HepG2 (cell line): ENCODE data around the gene NAA38. TPM values are rescaled to one million over a fixed set of nuclear protein-coding genes. Genes with fewer than 3 reads are reported as not detected.

Experiments
- CHD4 ChIP-seq: fragments of 200-600 bp; sonication (generic); IDR thresholded peaks from 2 replicates; pipeline ENCODE4 v1.7.0; 2017; ENCODE audit warnings: mild to moderate bottlenecking, low read length, borderline replicate concordance
- EP300 ChIP-seq, 3 experiments: sonication (generic) in 1 of 3; formaldehyde crosslinking in 1 of 3; IDR thresholded peaks; 2 replicates each; pipeline versions ENCODE4 v1.5.1 to v1.6.1; 2011 to 2020; ENCODE audit warnings: low read depth in 2 of 3, low read length in 2 of 3, borderline replicate concordance in 1 of 3, improper control_type of control experiment in 1 of 3, mild to moderate bottlenecking in 1 of 3, missing genetic modification reagents in 1 of 3, moderate library complexity in 1 of 3
- GATAD2A ChIP-seq: IDR thresholded peaks from 2 replicates; pipeline ENCODE4 v1.6.1; 2016
- HNRNPH1 ChIP-seq: fragments of 200-400 bp; formaldehyde crosslinking; optimal IDR thresholded peaks from 2 replicates; pipeline ENCODE3; 2017; ENCODE audit warnings: mild to moderate bottlenecking, low read depth, low read length
- KDM4B ChIP-seq: sonication (generic); formaldehyde crosslinking; IDR thresholded peaks from 2 replicates; pipeline ENCODE4 v1.4.0; 2020; ENCODE audit warnings: missing genetic modification reagents
- KDM5A ChIP-seq: fragments of 200-600 bp; sonication (generic); IDR thresholded peaks from 2 replicates; pipeline ENCODE4 v1.7.0; 2018; ENCODE audit warnings: antibody characterized with exemption, mild to moderate bottlenecking, low read length, borderline replicate concordance
- MED1 ChIP-seq: sonication (generic); formaldehyde crosslinking; IDR thresholded peaks from 2 replicates; pipeline ENCODE4 v1.4.0; 2020; ENCODE audit warnings: missing genetic modification reagents
- NFYC ChIP-seq: IDR thresholded peaks from 2 replicates; pipeline ENCODE4 v1.6.1; 2016; ENCODE audit warnings: missing genetic modification reagents, missing compliant biosample characterization
- NKX3-1 ChIP-seq: sonication (generic); formaldehyde crosslinking; IDR thresholded peaks from 2 replicates; pipeline ENCODE4 v1.5.0; 2020; ENCODE audit warnings: missing genetic modification reagents
- SMARCE1 ChIP-seq: fragments of 450-650 bp; IDR thresholded peaks from 2 replicates; pipeline ENCODE4 v1.6.1; 2017; ENCODE audit warnings: borderline replicate concordance
- ZBTB40 ChIP-seq, 2 experiments: fragments of 450-650 bp in 1 of 2; sonication (generic) in 1 of 2; formaldehyde crosslinking in 1 of 2; IDR thresholded peaks; 2 replicates each; pipeline versions ENCODE4 v1.6.1 to v1.8.0; 2016 to 2022; ENCODE audit warnings: antibody characterized with exemption in 1 of 2, mild to moderate bottlenecking in 1 of 2, missing genetic modification reagents in 1 of 2
- ZFP90 ChIP-seq: sonication (generic); formaldehyde crosslinking; IDR thresholded peaks from 2 replicates; pipeline ENCODE4 v1.8.0; 2022; ENCODE audit warnings: missing genetic modification reagents, mild to moderate bottlenecking, inconsistent platforms, borderline replicate concordance
- ZFY ChIP-seq: sonication (generic); formaldehyde crosslinking; IDR thresholded peaks from 2 replicates; pipeline ENCODE4 v1.4.0; 2020; ENCODE audit warnings: missing genetic modification reagents
- ZNF225 ChIP-seq: sonication (generic); formaldehyde crosslinking; IDR thresholded peaks from 2 replicates; pipeline ENCODE4 v1.4.0; 2020; ENCODE audit warnings: mild to moderate bottlenecking, missing genetic modification reagents
- ZNF251 ChIP-seq: sonication (generic); formaldehyde crosslinking; IDR thresholded peaks from 2 replicates; pipeline ENCODE4 v1.9.0; 2021; ENCODE audit warnings: mild to moderate bottlenecking, missing genetic modification reagents
- ZNF280D ChIP-seq: sonication (generic); formaldehyde crosslinking; IDR thresholded peaks from 2 replicates; pipeline ENCODE4 v1.5.1; 2020; ENCODE audit warnings: mild to moderate bottlenecking, missing genetic modification reagents
- ZNF841 ChIP-seq: sonication (generic); formaldehyde crosslinking; IDR thresholded peaks from 2 replicates; pipeline ENCODE4 v1.8.1; 2023; ENCODE audit warnings: missing genetic modification reagents, borderline replicate concordance
- polyA plus RNA-seq, 8 experiments: library from polyadenylated mRNA; depleted of rRNA in 3 of 8; stranded (reverse) in 7 of 8; unstranded in 1 of 8; fragments of >200 nt; fragmentation: Illumina TruSeq in 4 of 8; extraction: Trizol in 4 of 8; gene quantifications; 2 replicates each; pipeline versions ENCODE4 v1.2.1 to v1.2.3, GENCODE V29; 2011 to 2016; ENCODE audit warnings: low read depth in 4 of 8, missing spikeins in 1 of 8, mixed read lengths in 1 of 8; ENCODE audit not compliant: insufficient read depth in 1 of 8
- total RNA-seq, 5 experiments: library from RNA; depleted of rRNA; stranded (reverse); fragments of >200 nt; fragmentation: Illumina TruSeq; extraction: Trizol; gene quantifications; 2 replicates each; pipeline ENCODE4 v1.2.3, GENCODE V29; 2016; ENCODE audit warnings: low read depth in 1 of 5

NAA38 gene
- total and polyA plus RNA-seq, 2 of the 13 experiments (the other 11 are each of a cell fraction or from before 2014, with no cell fraction given), result 46.9 to 91.6 TPM

GRCh38 chr17:7835814-7836595 is 21.4 kb downstream of the NAA38 start (continued):
- TF ChIP-seq ZBTB40 (IDR thresholded peaks at IDR 0.05), result no peak
- TF ChIP-seq ZBTB40 (CRISPR knock-in tag; IDR thresholded peaks at IDR 0.05), result no peak
- TF ChIP-seq ZNF280D (CRISPR knock-in tag), result peak; percentile 7; the same call in 1 of the 2 replicates
- TF ChIP-seq SMARCE1, result no peak
- TF ChIP-seq GATAD2A (CRISPR knock-in tag), result no peak
- TF ChIP-seq CHD4, result peak; percentile 48; the same call in 1 of the 2 replicates
- no peak for TF ChIP-seq NFYC (CRISPR knock-in tag)
- TF ChIP-seq ZNF225, result peak; percentile 57; the same call in 1 of the 2 replicates
- TF ChIP-seq NKX3-1 (CRISPR knock-in tag), result peak; percentile 39; the same call in 1 of the 2 replicates
- no peak for TF ChIP-seq EP300 (IDR thresholded peaks at IDR 0.05; ENCODE audit: low read depth in 2 of 2, low read length in 2 of 2)
- no peak for TF ChIP-seq EP300 (CRISPR knock-in tag; IDR thresholded peaks at IDR 0.05; ENCODE audit: borderline replicate concordance)
- no peak for TF ChIP-seq ZNF251 (CRISPR knock-in tag)
- no peak for TF ChIP-seq ZFP90 (CRISPR knock-in tag)
- TF ChIP-seq ZNF841 (CRISPR knock-in tag), result peak; percentile 18; the same call in 1 of the 2 replicates
- TF ChIP-seq KDM4B, result 0 out of 2 replicates have a peak, but pooled peaks have one; percentile 16
- peak; percentile 57 for TF ChIP-seq KDM5A
- peak; percentile 73 for TF ChIP-seq HNRNPH1
- peak; percentile 16; the same call in 1 of the 2 replicates for TF ChIP-seq ZFY
- TF ChIP-seq MED1 (CRISPR knock-in tag), result peak; percentile 30; the same call in 1 of the 2 replicates
